HCT116 (cell line): ENCODE results near the gene CDKN1C. TPM values are rescaled to one million over a fixed set of nuclear protein-coding genes. Genes with fewer than 3 reads are reported as not detected.
A peak's percentile ranks its signal among the peaks of the same experiment; 100 is the strongest.

ENCODE experiments used
- ATAC-seq: fragments of 200-7000 bp; cut with Tn5 transposase; 2 replicates; pipeline ENCODE4 v1.9.1; 2020; ENCODE audit warnings: mild to moderate bottlenecking, moderate library complexity
- BruUV-seq: library from RNA; stranded (reverse); fragments of 400-500 nt; replicated peaks from 2 replicates; lab custom pipeline; 2021; lab: Mats Ljungman, UMichigan
- CTCF ChIA-PET: fragments of 300-600 bp; sonication (Branson Sonifier 250); formaldehyde crosslinking; loops from one replicate; lab custom pipeline; 2021; ENCODE audit warnings: antibody characterized with exemption; lab: Charles Lee
- POLR2A ChIA-PET: fragments of 300-600, 350-600 bp; sonication (Branson Sonifier 250); formaldehyde crosslinking; loops from one replicate; lab custom pipeline; 2021; ENCODE audit warnings: antibody characterized with exemption; lab: Charles Lee
- RAD21 ChIA-PET, 2 experiments: fragments of 300-600 bp; sonication (Branson Sonifier 250); formaldehyde crosslinking; loops; one replicate each; lab custom pipeline; 2023; ENCODE audit warnings: low total read pairs in 2 of 2; ENCODE audit not compliant: uncharacterized antibody in 2 of 2, unreplicated experiment in 2 of 2, low non-redundant PET in 1 of 2; lab: Charles Lee
- DNase-seq: peaks from one replicate; pipeline ENCODE4 v3.0.0-alpha.2; 2010; ENCODE audit warnings: low read depth, low spot score
- H2AFZ ChIP-seq: fragments of 200-600 bp; shearing (Covaris generic), sonication (generic); 2 replicates; pipeline ENCODE4 v1.6.1; 2017; ENCODE audit warnings: low read depth, mixed run types, mixed read lengths, antibody characterized with exemption, low read length; ENCODE audit not compliant: poor library complexity, severe bottlenecking
- H3K27ac ChIP-seq: 2 replicates; pipeline ENCODE4 v1.5.1; 2012; ENCODE audit warnings: low read depth, low read length
- H3K27me3 ChIP-seq: fragments of 200-600 bp; sonication (generic); 2 replicates; pipeline ENCODE4 v1.6.1; 2016; ENCODE audit warnings: mixed run types, low read length, mixed read lengths; ENCODE audit not compliant: insufficient read depth
- H3K36me3 ChIP-seq, 2 experiments: fragments of 200-500 bp in 1 of 2; fragments of 200-600 bp in 1 of 2; sonication (Bioruptor generic) in 1 of 2; sonication (generic) in 1 of 2; 2 replicates each; pipeline versions ENCODE4 v1.5.1 to v1.6.1; 2014 to 2016; ENCODE audit warnings: low read length in 2 of 2, inconsistent platforms in 1 of 2, mixed read lengths in 1 of 2, mixed run types in 1 of 2; ENCODE audit not compliant: insufficient read depth in 2 of 2, control insufficient read depth in 1 of 2
- H3K4me1 ChIP-seq, 2 experiments: fragments of 200-600 bp in 1 of 2; sonication (generic) in 1 of 2; 2 replicates each; pipeline versions ENCODE4 v1.5.1 to v1.6.1; 2012 to 2017; ENCODE audit warnings: low read length in 2 of 2, inconsistent platforms in 1 of 2, mild to moderate bottlenecking in 1 of 2, mixed read lengths in 1 of 2, mixed run types in 1 of 2, moderate library complexity in 1 of 2; ENCODE audit not compliant: insufficient read depth in 2 of 2, control insufficient read depth in 1 of 2
- H3K4me2 ChIP-seq: fragments of 200-600 bp; sonication (generic); 2 replicates; pipeline ENCODE4 v1.6.1; 2017; ENCODE audit warnings: mixed run types, low read length, mixed read lengths
- H3K4me3 ChIP-seq, 2 experiments: fragments of 200-600 bp in 1 of 2; sonication (generic) in 1 of 2; replicated peaks in 1 of 2; 2 replicates each; pipeline ENCODE4 v1.5.1; 2011 to 2016; ENCODE audit warnings: low read length in 2 of 2, control low read depth in 1 of 2, low read depth in 1 of 2, mild to moderate bottlenecking in 1 of 2, mixed read lengths in 1 of 2, mixed run types in 1 of 2
- H3K79me2 ChIP-seq: fragments of 200-600 bp; sonication (generic); 2 replicates; pipeline ENCODE4 v1.6.1; 2017; ENCODE audit warnings: mild to moderate bottlenecking, mixed run types, low read length, moderate library complexity, mixed read lengths; ENCODE audit not compliant: insufficient read depth
- H3K9ac ChIP-seq: fragments of 200-600 bp; sonication (generic); 2 replicates; pipeline ENCODE4 v1.6.1; 2016; ENCODE audit warnings: low read length, mixed read lengths
- H3K9me2 ChIP-seq: fragments of 200-600 bp; sonication (generic), shearing (Covaris generic); 2 replicates; pipeline ENCODE4 v1.6.1; 2017; ENCODE audit warnings: mixed run types, mild to moderate bottlenecking, moderate library complexity; ENCODE audit not compliant: insufficient read depth
- H3K9me3 ChIP-seq, 2 experiments: fragments of 200-500 bp in 1 of 2; fragments of 200-600 bp in 1 of 2; sonication (Bioruptor generic) in 1 of 2; sonication (generic) in 1 of 2; 2 replicates each; pipeline ENCODE4 v1.6.1; 2014 to 2017; ENCODE audit warnings: low read length in 2 of 2, mixed read lengths in 2 of 2, inconsistent platforms in 1 of 2, low read depth in 1 of 2, mild to moderate bottlenecking in 1 of 2, mixed run types in 1 of 2, moderate library complexity in 1 of 2; ENCODE audit not compliant: control insufficient read depth in 1 of 2, insufficient read depth in 1 of 2
- H4K20me1 ChIP-seq: fragments of 200-600 bp; sonication (generic), shearing (Covaris generic); 2 replicates; pipeline ENCODE4 v1.6.1; 2017; ENCODE audit warnings: mixed run types, mild to moderate bottlenecking, moderate library complexity; ENCODE audit not compliant: insufficient read depth
- ATF3 ChIP-seq: IDR thresholded peaks from 2 replicates; pipeline ENCODE4 v1.6.1; 2012
- POLR2AphosphoS5 ChIP-seq: IDR thresholded peaks from 2 replicates; pipeline ENCODE4 v1.6.1; 2011; ENCODE audit warnings: mild to moderate bottlenecking, low read depth, low read length, moderate library complexity
- YY1 ChIP-seq: IDR thresholded peaks from 2 replicates; pipeline ENCODE4 v1.6.1; 2011; ENCODE audit warnings: low read length, low read depth, moderate library complexity, mild to moderate bottlenecking; ENCODE audit not compliant: insufficient replicate concordance; ENCODE audit errors: extremely low read depth
- ZBTB33 ChIP-seq: IDR thresholded peaks from 2 replicates; pipeline ENCODE4 v1.6.1; 2011; ENCODE audit warnings: mild to moderate bottlenecking, low read length, moderate library complexity; ENCODE audit not compliant: insufficient replicate concordance; ENCODE audit errors: extremely low read depth
- intact Hi-C: fragments of 100-400 bp; cut with micrococcal nuclease; formaldehyde crosslinking; loops from 2 replicates; pipeline ENCODE4 v1.10.0; 2022
- total RNA-seq: library from RNA; stranded (reverse); gene quantifications from one replicate; pipeline ENCODE4 v1.2.1, GENCODE V29; 2021; ENCODE audit not compliant: unreplicated experiment

Gene CDKN1C
- total RNA-seq, 1 experiment from 2014 or later, result 24.0 TPM

- TF ChIP-seq ZBTB33 (no peak), POLR2AphosphoS5 (0 out of 2 replicates have a peak, but pooled peaks have one; percentile 18), ATF3 (no peak), YY1 (no peak)
- Histone ChIP-seq H3K9ac (no peak overlapping the region), H3K9me2 (no peaks in the 10 kb centered on the region), H3K79me2 (peaks cover 30% of the 10 kb centered on the region), H2AFZ (no peak overlapping the region), H3K9me3 (no peaks in the 10 kb centered on the region), H3K27ac (peak overlapping the region; percentile 39; the same call in 1 of the 2 replicates), H3K4me3 (no peak overlapping the region), H3K4me1 (peaks cover 20 to 41% of the 10 kb centered on the region in 2 experiments), H3K4me2 (peak overlapping the region; percentile 30; the same call in 1 of the 2 replicates), H3K27me3 (no peaks in the 10 kb centered on the region), H3K36me3 (peaks cover 0 to 15% of the 10 kb centered on the region in 2 experiments; a peak in 2 of 4 replicates), H4K20me1 (peaks cover 14% of the 10 kb centered on the region; the same call in 1 of the 2 replicates)
- peak; percentile 16; the same call in 1 of the 2 replicates for ATAC-seq
- intact Hi-C loops, result no loop called here
- POLR2A ChIA-PET, result no interaction called here
- no peak for DNase-seq
- CTCF ChIA-PET, result interaction anchor here (1.2 kb wide), 1 partner anchor 33 kb away, joined by 3 read pairs; no protein-coding TSS in a partner anchor
- RAD21 ChIA-PET, result no interaction called here
- BruUV-seq, result no TSS peak
These were observed 38.8 kb upstream of the CDKN1C start for GRCh38 chr11:2924381-2924780.
